HG02885 (cell line): ENCODE results near the gene SPATA13.
"Not testable (repeated sequence)": the region's sequence is repeated elsewhere in the genome, so short reads cannot be mapped to it uniquely, and the experiment has no call there.

Experiments
- ATAC-seq: cut with Tn5 transposase; IDR thresholded peaks from one replicate; pipeline ENCODE4 v1.9.1; 2021; ENCODE audit warnings: mild to moderate bottlenecking; ENCODE audit not compliant: unreplicated experiment, poor library complexity

Gene SPATA13

GRCh38 chr13:24160458-24161009, at the start of gene SPATA13:
Gene SPATA13 (plus strand): TSS chr13:24160720. CDS start chr13:24222930, 62,210 bp downstream.
- peak; percentile 82 for ATAC-seq

- ATAC-seq, result no peak
Measured at GRCh38 chr13:24112791-24113190, 47.7 kb upstream of the SPATA13 start.

- ATAC-seq, result no peak
Measured at GRCh38 chr13:24115671-24116070, 44.8 kb upstream of the SPATA13 start.

- no peak for ATAC-seq
Measured at GRCh38 chr13:24116131-24116530, 44.4 kb upstream of the SPATA13 start.

GRCh38 chr13:24118576-24118975, 41.9 kb upstream of the SPATA13 start:
- no peak for ATAC-seq

GRCh38 chr13:24119626-24120508, 40.7 kb upstream of the SPATA13 start:
- ATAC-seq, result no peak

GRCh38 chr13:24122045-24122444, 38.5 kb upstream of the SPATA13 start:
- ATAC-seq, result not testable (repeated sequence)

GRCh38 chr13:24122569-24122968, 38.0 kb upstream of the SPATA13 start:
- no peak for ATAC-seq

- no peak for ATAC-seq
Measured at GRCh38 chr13:24123761-24124160, 36.8 kb upstream of the SPATA13 start.

GRCh38 chr13:24124789-24125476, 35.6 kb upstream of the SPATA13 start:
- peak; percentile 97 for ATAC-seq

GRCh38 chr13:24127116-24127631, 33.3 kb upstream of the SPATA13 start:
- ATAC-seq, result no peak

- ATAC-seq, result no peak
Measured at GRCh38 chr13:24128112-24128511, 32.4 kb upstream of the SPATA13 start.

- no peak for ATAC-seq
Measured at GRCh38 chr13:24128962-24129361, 31.6 kb upstream of the SPATA13 start.

- ATAC-seq, result no peak
Measured at GRCh38 chr13:24129914-24130774, 30.4 kb upstream of the SPATA13 start.

- no peak for ATAC-seq
Measured at GRCh38 chr13:24131749-24132148, 28.8 kb upstream of the SPATA13 start.

GRCh38 chr13:24133021-24133795, 27.3 kb upstream of the SPATA13 start:
- ATAC-seq, result no peak

- no peak for ATAC-seq
Measured at GRCh38 chr13:24134231-24134630, 26.3 kb upstream of the SPATA13 start.

GRCh38 chr13:24134757-24135156, 25.8 kb upstream of the SPATA13 start:
- ATAC-seq, result no peak

GRCh38 chr13:24135674-24136300, 24.7 kb upstream of the SPATA13 start:
- ATAC-seq, result no peak
